ENCODE results near the gene FOXP2. TPM values are rescaled to one million over a fixed set of nuclear protein-coding genes. Genes with fewer than 3 reads are reported as not detected.

Gene FOXP2
- total and polyA plus RNA-seq, 9 of the 15 experiments (the other 6 are each of a cell fraction or from before 2014, with no cell fraction given): not detected

DNA sequence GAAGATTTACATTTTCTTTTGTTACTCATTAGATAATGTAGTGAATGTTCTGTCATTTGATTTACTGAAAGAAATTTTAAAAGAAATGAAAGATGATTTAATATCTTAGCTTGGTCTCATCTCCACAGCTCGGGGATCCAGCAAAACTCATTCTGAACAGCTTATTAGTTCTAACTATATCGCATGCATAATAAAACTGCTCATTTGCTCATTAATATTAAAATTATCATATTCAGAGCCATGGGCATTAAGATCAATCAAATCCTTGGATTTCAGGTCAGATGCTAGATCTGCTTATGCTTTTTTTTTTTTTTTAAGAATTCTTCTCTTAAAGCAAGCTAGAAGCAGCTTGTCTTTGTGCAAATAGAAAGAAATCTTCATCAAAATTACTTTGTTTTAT is 246.1 kb downstream of the FOXP2 start (continued):
- TF ChIP-seq MYBL2 (IDR thresholded peaks at IDR 0.05; ENCODE audit: low read depth) (no peak), MYBL2 (CRISPR knock-in tag; IDR thresholded peaks at IDR 0.05; ENCODE audit: borderline replicate concordance) (no peak), TRIM28 (IDR thresholded peaks at IDR 0.05) (no peak), SAP30 (IDR thresholded peaks at IDR 0.05; ENCODE audit: borderline replicate concordance, insufficient read depth, low read depth, low read length, poor library complexity, severe bottlenecking) (no peak), KLF6 (CRISPR knock-in tag; IDR thresholded peaks at IDR 0.05; ENCODE audit: borderline replicate concordance) (no peak), KLF13 (tag; IDR thresholded peaks at IDR 0.05; ENCODE audit: borderline replicate concordance, low read depth) (no peak), ZNF551 (CRISPR knock-in tag; IDR thresholded peaks at IDR 0.05) (no peak), SMARCE1 (IDR thresholded peaks at IDR 0.05) (no peak)
- TF ChIP-seq, protein P1, sequence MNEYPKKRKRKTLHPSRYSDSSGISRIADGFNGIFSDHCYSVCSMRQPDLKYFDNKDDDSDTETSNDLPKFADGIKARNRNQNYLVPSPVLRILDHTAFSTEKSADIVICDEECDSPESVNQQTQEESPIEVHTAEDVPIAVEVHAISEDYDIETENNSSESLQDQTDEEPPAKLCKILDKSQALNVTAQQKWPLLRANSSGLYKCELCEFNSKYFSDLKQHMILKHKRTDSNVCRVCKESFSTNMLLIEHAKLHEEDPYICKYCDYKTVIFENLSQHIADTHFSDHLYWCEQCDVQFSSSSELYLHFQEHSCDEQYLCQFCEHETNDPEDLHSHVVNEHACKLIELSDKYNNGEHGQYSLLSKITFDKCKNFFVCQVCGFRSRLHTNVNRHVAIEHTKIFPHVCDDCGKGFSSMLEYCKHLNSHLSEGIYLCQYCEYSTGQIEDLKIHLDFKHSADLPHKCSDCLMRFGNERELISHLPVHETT (CRISPR knock-in tag; conservative IDR thresholded peaks at IDR 0.05 in 1 of 2, IDR thresholded peaks at IDR 0.05 in 1 of 2): no peak

DNA sequence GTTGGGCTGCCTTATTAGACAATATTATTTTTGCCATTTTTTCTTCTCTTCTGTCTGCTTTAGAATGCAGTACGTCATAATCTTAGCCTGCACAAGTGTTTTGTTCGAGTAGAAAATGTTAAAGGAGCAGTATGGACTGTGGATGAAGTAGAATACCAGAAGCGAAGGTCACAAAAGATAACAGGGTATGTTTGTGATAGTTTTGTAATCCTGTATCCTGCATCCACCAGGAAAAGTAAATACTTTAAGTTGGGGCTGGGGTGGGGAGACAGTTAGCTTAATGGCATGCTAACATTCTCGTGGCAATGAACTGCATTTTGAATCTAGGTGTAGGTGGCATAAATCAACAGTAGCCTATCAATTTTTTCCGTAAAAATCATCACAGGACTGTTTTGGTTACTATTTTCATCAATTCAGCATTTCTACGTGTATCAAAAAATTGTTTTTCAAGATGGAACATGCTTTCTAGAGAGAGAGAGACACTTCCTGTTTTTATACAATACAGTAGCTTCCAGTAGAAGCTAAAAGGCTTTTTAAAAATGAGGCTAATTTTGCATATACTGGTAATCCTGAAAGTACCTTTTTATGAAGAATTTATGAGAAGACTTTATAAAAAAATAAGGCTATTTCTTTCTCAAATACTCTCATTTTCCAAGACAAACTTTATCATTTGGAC is 247.5 kb downstream of the FOXP2 start:
- POLR2A ChIA-PET: no interaction called here
- intact Hi-C loops (cut with micrococcal nuclease): no loop called here
- Histone ChIP-seq H3K4me3 (no peak overlapping the region), H3K4me2 (ENCODE audit: insufficient read depth, low read length) (no peak overlapping the region), H3K27ac (ENCODE audit: extremely low read depth, low read depth, low read length) (no peak overlapping the region), H3K36me3 (ENCODE audit: control insufficient read depth, insufficient read depth, low read length) (no peaks in the 10 kb centered on the region), H3K9me3 (replicated peaks; ENCODE audit: control insufficient read depth, insufficient read depth, low read depth, low read length) (no peaks in the 10 kb centered on the region), H4K20me1 (replicated peaks; ENCODE audit: control insufficient read depth, insufficient read depth, low read length) (no peaks in the 10 kb centered on the region), H3K27me3 (ENCODE audit: control insufficient read depth in 2 of 2, insufficient read depth in 2 of 2, low read length in 2 of 2) (no peaks in the 10 kb centered on the region), H3K4me1 (replicated peaks in 1 of 2; ENCODE audit: control insufficient read depth in 2 of 2, insufficient read depth in 2 of 2, low read length in 2 of 2) (no peaks in the 10 kb centered on the region), H3K79me2 (ENCODE audit: control insufficient read depth, insufficient read depth, low read length) (no peaks in the 10 kb centered on the region), H3K9ac (ENCODE audit: insufficient read depth in 1 of 2, low read depth in 2 of 2, low read length in 2 of 2) (no peak overlapping the region), H3K9me1 (ENCODE audit: control insufficient read depth, insufficient read depth, low read length) (no peaks in the 10 kb centered on the region), H2AFZ (ENCODE audit: low read depth, low read length) (no peak overlapping the region)
- under 1% methylated on average over 6 of the region's 6 CpGs for WGBS (ENCODE audit: insufficient coverage, low coverage, missing lambda C conversion rate)
- in situ Hi-C loops (cut with MboI): no loop called here
- no TSS peak for BruUV-seq (replicated peaks)
- FAIRE-seq: no peak
- CTCF ChIA-PET (ENCODE audit: low intra/inter-chr PET ratio): no interaction called here
- no peak for ATAC-seq
- no peak for DNase-seq (ENCODE audit: extremely low read depth in 1 of 4, low spot score in 3 of 4)
- TF ChIP-seq DIDO1 (tag; IDR thresholded peaks at IDR 0.05; ENCODE audit: low read depth) (no peak), RBM15 (IDR thresholded peaks at IDR 0.05; ENCODE audit: insufficient read depth, low read length) (no peak), MYNN (IDR thresholded peaks at IDR 0.05) (no peak), MYNN (CRISPR knock-in tag; IDR thresholded peaks at IDR 0.05) (no peak), HDAC6 (IDR thresholded peaks at IDR 0.05; ENCODE audit: low read depth, low read length) (no peak), SNRNP70 (optimal IDR thresholded peaks at IDR 0.05; ENCODE audit: low read depth, low read length) (no peak)
- TF ChIP-seq, protein P2, sequence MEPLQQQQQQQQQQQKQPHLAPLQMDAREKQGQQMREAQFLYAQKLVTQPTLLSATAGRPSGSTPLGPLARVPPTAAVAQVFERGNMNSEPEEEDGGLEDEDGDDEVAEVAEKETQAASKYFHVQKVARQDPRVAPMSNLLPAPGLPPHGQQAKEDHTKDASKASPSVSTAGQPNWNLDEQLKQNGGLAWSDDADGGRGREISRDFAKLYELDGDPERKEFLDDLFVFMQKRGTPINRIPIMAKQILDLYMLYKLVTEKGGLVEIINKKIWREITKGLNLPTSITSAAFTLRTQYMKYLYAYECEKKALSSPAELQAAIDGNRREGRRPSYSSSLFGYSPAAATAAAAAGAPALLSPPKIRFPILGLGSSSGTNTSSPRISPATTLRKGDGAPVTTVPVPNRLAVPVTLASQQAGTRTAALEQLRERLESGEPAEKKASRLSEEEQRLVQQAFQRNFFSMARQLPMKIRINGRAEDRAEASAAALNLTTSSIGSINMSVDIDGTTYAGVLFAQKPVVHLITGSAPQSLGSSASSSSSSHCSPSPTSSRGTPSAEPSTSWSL (CRISPR knock-in tag; IDR thresholded peaks at IDR 0.05; ENCODE audit: borderline replicate concordance): no peak
- TF ChIP-seq, protein P3, sequence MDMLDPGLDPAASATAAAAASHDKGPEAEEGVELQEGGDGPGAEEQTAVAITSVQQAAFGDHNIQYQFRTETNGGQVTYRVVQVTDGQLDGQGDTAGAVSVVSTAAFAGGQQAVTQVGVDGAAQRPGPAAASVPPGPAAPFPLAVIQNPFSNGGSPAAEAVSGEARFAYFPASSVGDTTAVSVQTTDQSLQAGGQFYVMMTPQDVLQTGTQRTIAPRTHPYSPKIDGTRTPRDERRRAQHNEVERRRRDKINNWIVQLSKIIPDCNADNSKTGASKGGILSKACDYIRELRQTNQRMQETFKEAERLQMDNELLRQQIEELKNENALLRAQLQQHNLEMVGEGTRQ (CRISPR knock-in tag; IDR thresholded peaks at IDR 0.05): no peak
